Measurements from ENCODE around the gene SHROOM2. TPM values are rescaled to one million over a fixed set of nuclear protein-coding genes. Genes with fewer than 3 reads are reported as not detected.

The SHROOM2 gene
- total RNA-seq, 4 donors from 2014 or later, result 0.67 to 2.3 (median 1.6) TPM

GRCh38 chrX:9848718-9849479 is 62.7 kb downstream of the SHROOM2 start:
- no peak for TF ChIP-seq CTCF (IDR thresholded peaks at IDR 0.05)
- no peak overlapping the region for H3K4me3 ChIP-seq
- no peak overlapping the region for H3K27ac ChIP-seq
- H3K9me3 ChIP-seq, result no peaks in the 10 kb centered on the region
- no peak for ATAC-seq
- 83 to 87% methylated on average over 2 to 9 of the region's 17 CpGs for WGBS, 2 donors (ENCODE audit: low coverage in 1 of 2)
- no peaks in the 10 kb centered on the region for H3K4me1 ChIP-seq
- no peaks in the 10 kb centered on the region for H3K27me3 ChIP-seq
- no peaks in the 10 kb centered on the region for H3K36me3 ChIP-seq

- ATAC-seq, result no peak
- Histone ChIP-seq H3K4me1 (no peaks in the 10 kb centered on the region), H3K9me3 (no peaks in the 10 kb centered on the region), H3K27me3 (no peaks in the 10 kb centered on the region), H3K4me3 (no peak overlapping the region), H3K36me3 (no peaks in the 10 kb centered on the region), H3K27ac (no peak overlapping the region)
- WGBS, 2 donors (ENCODE audit: low coverage in 1 of 2), result 72 to 86% methylated on average over 2 to 6 of the region's 6 CpGs
- TF ChIP-seq EP300 (IDR thresholded peaks at IDR 0.05), result no peak
- TF ChIP-seq POLR2A (IDR thresholded peaks at IDR 0.05), result no peak
- no peak for TF ChIP-seq POLR2AphosphoS5 (IDR thresholded peaks at IDR 0.05)
- no peak for TF ChIP-seq CTCF (IDR thresholded peaks at IDR 0.05)
Measured at GRCh38 chrX:9851890-9852289, 65.7 kb downstream of the SHROOM2 start.

- no peaks in the 10 kb centered on the region for H3K27me3 ChIP-seq
- ATAC-seq, result no peak
- H3K27ac ChIP-seq, result no peak overlapping the region
- TF ChIP-seq CTCF (IDR thresholded peaks at IDR 0.05) (no peak), POLR2A (IDR thresholded peaks at IDR 0.05) (no peak)
- H3K4me3 ChIP-seq, result no peak overlapping the region
- WGBS, 2 donors (ENCODE audit: low coverage in 1 of 2), result 20 to 71% methylated on average over 1 to 3 of the region's 4 CpGs
- no peaks in the 10 kb centered on the region for H3K9me3 ChIP-seq
- H3K36me3 ChIP-seq, result no peaks in the 10 kb centered on the region
- H3K4me1 ChIP-seq, result no peaks in the 10 kb centered on the region
Measured at GRCh38 chrX:9853307-9853706, 67.1 kb downstream of the SHROOM2 start.

GRCh38 chrX:9855561-9856283 is 69.5 kb downstream of the SHROOM2 start:
- H3K27ac ChIP-seq, result no peak overlapping the region
- no peaks in the 10 kb centered on the region for H3K9me3 ChIP-seq
- no peaks in the 10 kb centered on the region for H3K36me3 ChIP-seq
- no peaks in the 10 kb centered on the region for H3K27me3 ChIP-seq
- no peaks in the 10 kb centered on the region for H3K4me1 ChIP-seq
- WGBS, 2 donors (ENCODE audit: low coverage in 1 of 2), result 13 to 47% methylated on average over 7 to 10 of the region's 14 CpGs
- no peak for ATAC-seq
- H3K4me3 ChIP-seq, result no peak overlapping the region
- TF ChIP-seq POLR2AphosphoS5 (IDR thresholded peaks at IDR 0.05) (no peak), POLR2A (IDR thresholded peaks at IDR 0.05) (no peak), EP300 (IDR thresholded peaks at IDR 0.05) (no peak), CTCF (IDR thresholded peaks at IDR 0.05) (no peak)

- H3K27ac ChIP-seq, result no peak overlapping the region
- no peak overlapping the region for H3K4me3 ChIP-seq
- H3K36me3 ChIP-seq, result no peaks in the 10 kb centered on the region
- no peaks in the 10 kb centered on the region for H3K4me1 ChIP-seq
- H3K27me3 ChIP-seq, result no peaks in the 10 kb centered on the region
- no peaks in the 10 kb centered on the region for H3K9me3 ChIP-seq
- no peak for TF ChIP-seq POLR2A (IDR thresholded peaks at IDR 0.05)
- TF ChIP-seq EP300 (IDR thresholded peaks at IDR 0.05), result no peak
- TF ChIP-seq CTCF (IDR thresholded peaks at IDR 0.05), result no peak
- TF ChIP-seq POLR2AphosphoS5 (IDR thresholded peaks at IDR 0.05), result no peak
- WGBS, 2 donors (ENCODE audit: low coverage in 1 of 2), result 54 to 82% methylated on average over 3 of the region's 9 CpGs
- no peak for ATAC-seq
Measured at GRCh38 chrX:9856588-9856987, 70.4 kb downstream of the SHROOM2 start.

Measured in gastroesophageal sphincter (tissue), 4 donors.